Measurements from ENCODE around the gene ABAT. TPM values are rescaled to one million over a fixed set of nuclear protein-coding genes. Genes with fewer than 3 reads are reported as not detected.

Gene ABAT
- total RNA-seq, 1 experiment from 2014 or later: 7.3 TPM

DNA sequence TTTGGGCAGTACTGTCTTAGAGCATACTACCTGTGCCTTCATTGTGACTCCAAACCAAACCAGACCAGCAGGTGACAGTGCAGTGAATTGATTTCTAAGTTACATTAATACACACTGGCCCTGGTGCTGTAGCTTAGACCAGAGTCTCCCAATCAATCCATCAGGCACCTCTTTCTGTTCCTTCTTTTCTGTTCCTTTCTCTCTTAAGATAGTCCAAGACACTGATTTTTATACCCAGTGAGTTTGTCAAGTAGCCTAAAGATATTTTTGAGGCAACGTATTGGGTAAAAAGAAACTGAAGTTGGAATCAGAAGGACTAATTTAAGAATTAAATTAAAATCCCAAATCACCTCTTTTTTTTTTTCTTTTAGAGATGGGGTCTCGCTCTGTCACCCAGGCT is 43.1 kb downstream of the ABAT start:
- H4K91ac ChIP-seq (ENCODE audit: insufficient read length, low read depth, low read length): no peak overlapping the region
- H3K4ac ChIP-seq (ENCODE audit: low read depth, low read length): no peak overlapping the region
- H2AFZ ChIP-seq (ENCODE audit: low read length): no peak overlapping the region
- H3K79me2 ChIP-seq (ENCODE audit: insufficient read depth, low read length): no peaks in the 10 kb centered on the region
- H4K8ac ChIP-seq (replicated peaks; ENCODE audit: insufficient read length, low read depth, low read length): no peak overlapping the region
- H3K23me2 ChIP-seq (ENCODE audit: insufficient read length, low read depth, low read length, poor library complexity, severe bottlenecking): no peaks in the 10 kb centered on the region
- no peak overlapping the region for H3K56ac ChIP-seq (ENCODE audit: insufficient read length, low read depth, low read length)
- no CpG with 5 or more reads among the region's 2 CpGs for WGBS (ENCODE audit: extremely low coverage, insufficient read length, low lambda C conversion rate)
- H2BK20ac ChIP-seq (ENCODE audit: low read depth, low read length, poor library complexity, severe bottlenecking): no peak overlapping the region
- H3K27ac ChIP-seq (ENCODE audit: insufficient read length, low read depth, low read length): no peak overlapping the region
- TF ChIP-seq, protein P1, sequence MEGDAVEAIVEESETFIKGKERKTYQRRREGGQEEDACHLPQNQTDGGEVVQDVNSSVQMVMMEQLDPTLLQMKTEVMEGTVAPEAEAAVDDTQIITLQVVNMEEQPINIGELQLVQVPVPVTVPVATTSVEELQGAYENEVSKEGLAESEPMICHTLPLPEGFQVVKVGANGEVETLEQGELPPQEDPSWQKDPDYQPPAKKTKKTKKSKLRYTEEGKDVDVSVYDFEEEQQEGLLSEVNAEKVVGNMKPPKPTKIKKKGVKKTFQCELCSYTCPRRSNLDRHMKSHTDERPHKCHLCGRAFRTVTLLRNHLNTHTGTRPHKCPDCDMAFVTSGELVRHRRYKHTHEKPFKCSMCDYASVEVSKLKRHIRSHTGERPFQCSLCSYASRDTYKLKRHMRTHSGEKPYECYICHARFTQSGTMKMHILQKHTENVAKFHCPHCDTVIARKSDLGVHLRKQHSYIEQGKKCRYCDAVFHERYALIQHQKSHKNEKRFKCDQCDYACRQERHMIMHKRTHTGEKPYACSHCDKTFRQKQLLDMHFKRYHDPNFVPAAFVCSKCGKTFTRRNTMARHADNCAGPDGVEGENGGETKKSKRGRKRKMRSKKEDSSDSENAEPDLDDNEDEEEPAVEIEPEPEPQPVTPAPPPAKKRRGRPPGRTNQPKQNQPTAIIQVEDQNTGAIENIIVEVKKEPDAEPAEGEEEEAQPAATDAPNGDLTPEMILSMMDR (conservative IDR thresholded peaks at IDR 0.05): no peak
- no peak for DNase-seq
- H3K27me3 Mint-ChIP-seq (ENCODE audit: low read depth): peaks cover 6% of the 10 kb centered on the region
- no peak overlapping the region for H3K4me2 ChIP-seq (ENCODE audit: insufficient read depth, insufficient read length, low read length)
- no peaks in the 10 kb centered on the region for H3K9me3 Mint-ChIP-seq
- no peak overlapping the region for H4K5ac ChIP-seq (ENCODE audit: insufficient read length, low read depth, low read length)
- H2BK15ac ChIP-seq (ENCODE audit: low read depth, low read length): no peak overlapping the region
- 0 out of 2 replicates have a peak, but pooled peaks cover 5% of the 10 kb centered on the region for H3K4me1 ChIP-seq (ENCODE audit: insufficient read depth, low read length)
- no peak overlapping the region for H3K18ac ChIP-seq (ENCODE audit: insufficient read length, low read depth, low read length)
- no peaks in the 10 kb centered on the region for H4K20me1 ChIP-seq (ENCODE audit: control insufficient read depth, insufficient read depth, insufficient read length)
- H3K36me3 Mint-ChIP-seq (ENCODE audit: insufficient read depth in 1 of 3, low read depth in 3 of 3): no peaks in the 10 kb centered on the region; a peak in 1 of 7 replicates
- H3K14ac ChIP-seq (ENCODE audit: insufficient read depth, low read length): no peak overlapping the region
- H3K4me1 Mint-ChIP-seq: peaks cover 19 to 26% of the 10 kb centered on the region in 2 experiments
- no peak overlapping the region for H2AK5ac ChIP-seq (ENCODE audit: insufficient read length, low read length)
- H3K79me1 ChIP-seq (ENCODE audit: insufficient read depth, low read depth, low read length, poor library complexity, severe bottlenecking): no peaks in the 10 kb centered on the region
- H3T11ph ChIP-seq (ENCODE audit: low read length): no peak overlapping the region
- H3K4me3 Mint-ChIP-seq: no peak overlapping the region
- H3K9me3 ChIP-seq (ENCODE audit: control insufficient read depth, low read depth, low read length): no peaks in the 10 kb centered on the region
- H2BK5ac ChIP-seq (ENCODE audit: insufficient read length, low read length): no peak overlapping the region
- no peak overlapping the region for H3K23ac ChIP-seq (ENCODE audit: insufficient read length, low read depth, low read length)
- H3K27ac Mint-ChIP-seq: no peak overlapping the region
- no peak overlapping the region for H2BK120ac ChIP-seq (ENCODE audit: low read depth, low read length, poor library complexity, severe bottlenecking)
- H3K27me3 ChIP-seq (ENCODE audit: insufficient read depth, low read length): no peaks in the 10 kb centered on the region
- no peak overlapping the region for H3K9ac ChIP-seq (ENCODE audit: extremely low read depth, insufficient read length, low read length)
- H2BK12ac ChIP-seq (ENCODE audit: insufficient read length, low read depth, low read length): no peak overlapping the region
